ENCODE results near the gene SMIM26.

DNA sequence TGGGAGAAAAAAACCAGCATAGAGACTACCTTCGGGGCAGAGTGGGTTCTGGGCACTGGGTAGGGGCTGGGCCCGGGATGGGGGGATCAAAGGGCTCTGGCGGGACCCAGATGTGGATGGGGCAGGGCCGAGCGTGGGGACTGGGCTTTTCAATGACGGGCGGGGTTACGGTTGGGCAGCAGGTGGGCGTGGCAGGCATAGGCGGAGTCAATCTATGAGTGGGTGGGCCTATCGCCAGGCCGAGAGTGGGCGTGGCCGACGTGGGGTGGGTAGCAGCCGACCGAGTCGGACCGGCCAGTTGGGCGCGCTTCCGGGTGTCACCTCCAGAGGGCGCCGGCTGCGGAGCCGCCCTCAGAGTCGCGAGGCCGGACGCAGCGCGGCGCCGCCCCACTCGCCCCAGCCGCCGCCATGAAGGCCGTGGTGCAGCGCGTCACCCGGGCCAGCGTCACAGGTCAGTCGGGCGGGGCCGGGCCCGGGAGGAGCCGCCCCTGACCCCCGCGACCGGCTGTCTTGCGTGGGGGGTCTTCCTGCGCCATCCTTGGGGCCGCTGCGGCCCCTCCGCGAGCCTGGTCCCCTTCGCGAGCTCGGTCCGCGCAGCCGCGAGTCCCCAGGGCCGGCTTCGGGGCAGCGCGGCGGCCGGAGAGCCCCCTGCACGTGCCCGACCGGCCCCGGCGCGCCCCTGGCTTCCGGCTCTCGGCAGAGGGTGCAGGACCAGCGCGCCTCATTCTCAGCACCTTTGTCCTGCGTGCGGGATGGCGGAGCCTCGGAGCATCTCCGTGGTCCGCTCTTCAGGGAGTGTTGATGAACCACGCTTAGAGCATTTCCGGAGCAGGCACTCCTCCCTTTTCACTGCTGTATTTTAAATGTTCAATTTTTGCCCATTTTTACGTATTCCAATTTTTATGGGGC lies 20.7 kb downstream of the SMIM26 start, which contains the start of gene DTD1:
- TF ChIP-seq CTCF (IDR thresholded peaks at IDR 0.05) (peak; percentile 81 to 94 (median 88)), POLR2A (IDR thresholded peaks at IDR 0.05) (peak in 3 of 4 donors; percentile 32 to 67 (median 58)), EP300 (IDR thresholded peaks at IDR 0.05) (no peak)

All from upper lobe of left lung (tissue), 4 donors.